CD4-positive, alpha-beta T cell treated with Interferon gamma for 1 hour (primary cell): ENCODE data around the gene EGFR.

ENCODE experiments used
- DNase-seq: peaks from one replicate; pipeline ENCODE4 v3.0.0-alpha.2; 2020

The EGFR gene

GRCh38 chr7:55065511-55066229 is 46.9 kb downstream of the EGFR start:
- no peak for DNase-seq

GRCh38 chr7:55066524-55066923 is 47.7 kb downstream of the EGFR start:
- no peak for DNase-seq

GRCh38 chr7:55066938-55067337 is 48.1 kb downstream of the EGFR start:
- DNase-seq = no peak

- DNase-seq = no peak
Measured at GRCh38 chr7:55067748-55068147, 48.9 kb downstream of the EGFR start.

- DNase-seq = no peak
Measured at GRCh38 chr7:55069271-55069792, 50.5 kb downstream of the EGFR start.

DNA sequence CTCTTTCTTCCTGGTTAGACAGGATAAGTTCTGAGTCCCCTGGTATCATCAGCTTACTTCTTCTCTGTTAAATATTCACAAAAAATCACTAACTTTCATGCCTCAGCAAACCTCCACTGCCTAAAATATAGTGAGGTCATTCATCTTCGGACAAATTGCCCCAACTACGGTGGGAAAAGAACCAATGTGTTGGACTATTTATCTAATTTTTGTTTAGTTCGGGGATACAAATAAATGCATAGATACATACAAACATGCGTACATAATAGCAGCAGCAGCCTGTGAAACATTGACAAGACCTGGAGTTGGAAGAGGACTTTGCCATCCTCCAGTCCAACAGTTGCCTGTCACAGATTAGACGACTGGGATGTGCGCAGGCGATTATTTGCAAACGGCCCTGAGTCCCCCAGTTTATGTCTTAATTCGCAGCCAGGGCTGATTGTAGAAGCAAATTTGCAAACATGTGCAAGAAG is 51.5 kb downstream of the EGFR start:
- no peak for DNase-seq

- DNase-seq = no peak
Measured at GRCh38 chr7:55070854-55071253, 52.0 kb downstream of the EGFR start.

DNA sequence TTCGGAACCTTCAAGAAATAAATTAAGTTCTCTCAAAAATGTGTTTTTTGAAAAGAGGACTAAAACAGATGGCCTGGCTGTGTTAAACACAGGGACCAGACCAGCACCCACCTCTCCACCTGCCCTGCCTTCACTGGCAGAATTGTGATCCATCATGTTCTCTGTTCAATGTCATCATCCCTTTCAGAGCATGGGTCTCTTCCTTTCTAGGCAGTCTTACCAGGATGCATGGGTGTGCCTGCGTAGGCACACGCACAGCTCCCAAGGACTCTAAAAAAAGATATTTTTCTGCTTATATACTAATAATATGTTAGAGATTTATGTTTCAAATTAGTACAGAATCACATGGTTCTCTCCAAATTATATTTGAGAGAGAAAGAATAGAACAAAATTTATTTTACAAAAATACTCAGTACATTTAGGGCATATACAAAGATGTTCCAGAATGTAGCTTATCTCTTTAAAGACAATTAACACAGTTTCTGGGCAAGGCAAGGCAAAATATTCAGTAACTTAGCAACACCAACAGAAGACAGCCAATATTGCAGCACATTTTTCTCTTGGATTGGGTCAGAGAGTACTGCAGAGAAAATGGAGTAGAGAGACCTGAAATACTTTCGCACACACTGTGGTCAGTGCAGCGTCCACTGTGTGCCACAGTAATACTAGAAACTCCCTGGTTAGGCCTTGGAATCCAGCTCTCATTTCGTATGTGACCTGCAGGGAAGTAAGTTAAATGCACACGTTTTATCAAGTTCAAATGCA is 52.8 kb downstream of the EGFR start:
- DNase-seq = no peak

- no peak for DNase-seq
Measured at GRCh38 chr7:55072251-55072650, 53.4 kb downstream of the EGFR start.

DNA sequence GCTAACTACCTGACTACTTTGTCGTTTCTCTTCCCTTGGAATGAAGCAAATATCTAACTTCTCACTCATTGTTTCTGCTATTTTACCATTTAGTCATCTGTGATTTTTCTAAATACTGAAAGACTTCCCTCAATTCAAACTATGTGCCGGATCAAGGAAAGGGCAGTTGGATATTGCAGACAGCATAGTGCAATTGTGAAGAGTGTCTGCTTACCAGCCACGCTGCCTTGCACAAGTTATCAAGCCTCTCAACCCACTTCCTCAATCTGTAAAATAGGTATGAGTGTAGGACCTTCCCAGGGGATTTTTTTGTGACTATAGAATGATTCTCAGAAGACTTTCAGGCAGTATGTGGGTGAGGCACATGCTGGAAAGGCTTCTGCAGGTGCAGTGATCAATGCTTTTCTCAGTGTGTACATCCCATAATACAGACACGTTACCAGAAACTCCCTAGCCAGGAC is 54.3 kb downstream of the EGFR start:
- no peak for DNase-seq

DNA sequence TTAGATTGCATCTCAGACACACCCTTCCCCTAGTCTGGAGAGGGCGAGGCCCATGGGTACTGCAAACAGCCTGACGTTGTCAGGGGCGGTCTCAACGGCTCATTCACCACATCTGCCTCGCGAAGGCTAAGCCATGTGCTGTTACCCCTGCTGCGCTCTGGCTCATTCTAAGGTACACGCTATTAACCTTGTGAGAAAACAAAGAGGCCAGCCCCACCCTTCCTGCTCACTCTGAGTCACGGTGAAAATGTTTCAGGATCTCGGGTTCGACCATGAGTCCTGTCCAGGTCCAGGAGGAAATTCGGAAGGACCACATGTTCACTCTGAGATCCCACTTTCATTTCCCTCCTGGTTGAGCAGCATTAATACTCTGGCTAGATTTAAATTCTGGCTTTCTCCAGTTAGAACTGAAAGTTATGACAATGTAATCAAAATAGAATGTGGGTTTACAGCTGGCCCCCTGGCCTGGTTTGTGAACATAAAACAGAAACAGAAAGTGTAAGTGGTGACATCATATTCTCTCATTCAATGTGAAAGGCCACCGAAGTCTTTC is 55.2 kb downstream of the EGFR start:
- peak; percentile 43 for DNase-seq

GRCh38 chr7:55075464-55076021 is 56.7 kb downstream of the EGFR start:
- no peak for DNase-seq

- no peak for DNase-seq
Measured at GRCh38 chr7:55077561-55078410, 59.0 kb downstream of the EGFR start.

DNA sequence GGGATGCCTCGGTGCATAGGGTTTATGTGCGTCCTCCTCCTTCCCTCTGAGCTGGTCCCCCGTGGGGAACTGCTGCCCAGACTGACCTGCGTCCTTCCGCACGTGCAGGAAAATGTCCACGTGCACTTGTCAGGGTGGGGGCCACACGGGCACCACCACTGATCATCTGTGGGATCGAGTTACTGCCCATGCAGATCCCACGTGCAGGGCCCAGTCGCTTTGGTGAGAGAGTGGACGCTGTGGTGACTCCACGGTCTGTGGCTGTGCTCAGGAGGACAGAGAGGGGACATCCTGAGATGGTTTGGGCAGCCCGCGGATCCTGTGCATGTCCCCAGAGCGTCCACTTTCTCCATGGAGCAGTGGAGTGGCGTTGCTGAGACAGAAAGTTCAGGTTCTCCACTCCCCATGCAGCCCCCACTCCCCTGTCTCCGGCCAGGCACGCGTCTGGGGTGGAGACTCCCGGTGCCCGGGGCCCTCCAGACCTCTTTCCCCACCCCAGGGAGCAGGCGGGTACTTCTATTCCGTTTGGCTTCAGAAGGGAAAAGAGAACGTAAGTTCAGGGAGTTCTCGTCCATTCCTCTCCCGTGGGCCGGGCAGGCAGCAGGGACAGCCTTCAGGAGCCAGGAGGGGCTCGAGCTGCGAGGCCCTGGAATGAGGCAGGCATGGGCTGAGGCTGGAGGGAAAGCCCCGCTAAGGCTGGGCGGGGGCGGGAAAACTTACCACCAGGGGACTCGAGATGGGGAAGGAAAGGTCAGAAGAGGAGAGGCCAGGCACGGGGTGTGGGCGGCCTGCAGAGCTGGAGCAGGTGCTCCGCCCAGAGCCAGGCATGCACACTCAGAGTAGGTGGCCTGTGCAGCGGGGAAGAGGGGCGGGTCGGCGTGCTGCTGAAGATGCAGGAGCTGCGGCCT is 59.9 kb downstream of the EGFR start:
- no peak for DNase-seq

- no peak for DNase-seq
Measured at GRCh38 chr7:55080000-55080623, 61.3 kb downstream of the EGFR start.

- no peak for DNase-seq
Measured at GRCh38 chr7:55081068-55081467, 62.3 kb downstream of the EGFR start.

DNA sequence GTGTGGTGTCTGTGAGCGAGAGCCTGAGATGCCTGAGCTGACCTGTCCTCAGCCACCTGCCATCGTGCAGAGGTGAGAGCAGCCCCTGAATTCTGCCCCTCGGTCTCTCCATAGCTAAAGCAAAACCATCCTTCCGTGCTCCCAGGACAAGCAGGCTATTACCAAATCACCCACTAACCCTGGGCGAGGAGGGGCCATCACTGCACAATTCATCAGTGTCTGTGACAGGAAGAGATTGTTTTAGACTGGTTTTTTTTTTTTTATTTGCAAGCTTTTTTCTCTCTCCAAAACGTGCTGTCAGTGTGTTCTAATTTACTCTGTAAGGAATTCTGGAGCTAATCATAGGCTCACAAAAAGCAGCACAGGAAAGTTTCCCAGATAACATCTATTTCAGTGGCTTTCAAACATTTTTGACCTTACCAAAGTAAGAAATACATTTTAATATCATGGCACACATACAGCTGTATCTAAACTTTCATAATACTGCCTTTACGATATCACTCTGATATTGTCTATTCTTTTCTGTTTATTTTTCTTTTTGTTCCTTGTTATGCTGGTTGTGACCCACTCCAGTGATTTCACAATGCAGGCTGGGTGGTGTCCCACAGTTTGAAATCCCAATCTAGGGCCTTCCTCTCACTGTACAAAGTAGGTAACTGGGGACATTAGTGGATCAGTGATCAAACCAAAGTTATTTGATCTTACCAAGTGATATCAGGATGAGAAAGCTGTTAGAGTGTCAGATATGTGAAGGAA is 62.8 kb downstream of the EGFR start:
- DNase-seq = no peak

DNA sequence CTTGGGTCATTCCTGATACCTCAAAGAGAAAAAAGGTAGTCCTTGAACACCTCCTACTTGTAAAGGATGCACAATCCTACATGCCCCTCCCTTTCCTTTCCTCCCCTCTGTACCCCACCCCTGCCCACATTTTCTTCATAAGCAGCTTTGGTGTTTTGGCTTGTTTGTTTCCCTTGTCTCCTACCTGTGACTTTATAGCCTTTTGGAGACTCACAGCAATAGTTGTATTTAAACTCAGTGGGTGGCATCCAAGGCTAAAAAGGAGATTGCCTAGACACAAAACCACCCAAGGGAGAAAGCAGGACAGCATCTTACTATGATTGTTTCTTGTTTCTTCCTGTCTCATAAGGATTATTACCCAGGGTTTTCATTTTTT is 63.4 kb downstream of the EGFR start:
- no peak for DNase-seq

GRCh38 chr7:55083206-55083605 is 64.4 kb downstream of the EGFR start:
- no peak for DNase-seq

GRCh38 chr7:55084307-55084706 is 65.5 kb downstream of the EGFR start:
- no peak for DNase-seq
